ENCODE measurements around the gene FAM171A2. TPM values are rescaled to one million over a fixed set of nuclear protein-coding genes. Genes with fewer than 3 reads are reported as not detected.

The FAM171A2 gene
- total and polyA plus RNA-seq, 10 of the 15 experiments (the other 5 are each of a cell fraction or from before 2014, with no cell fraction given), result 0.08 to 1.7 (median 0.27) TPM; not detected in 2

DNA sequence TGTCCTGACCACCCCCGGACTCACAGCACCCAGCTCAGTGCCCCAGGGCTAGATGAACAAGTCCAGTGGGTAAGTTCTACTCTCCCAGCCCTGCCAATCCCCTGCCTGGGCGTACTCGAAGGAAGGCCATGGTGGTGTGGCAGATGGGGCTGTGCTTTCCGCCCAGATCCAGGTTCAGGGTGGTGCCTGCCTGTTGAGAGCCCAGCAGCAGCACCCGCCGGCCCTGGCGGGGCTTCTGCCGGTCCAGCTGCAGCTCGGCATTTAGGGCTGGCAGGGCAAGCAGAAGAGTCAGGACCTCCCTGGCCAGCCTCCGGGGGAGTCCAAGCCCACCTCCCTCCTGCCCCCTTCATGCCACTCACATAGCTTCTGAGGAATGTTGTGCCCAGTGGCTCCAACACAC lies 16.2 kb upstream of the FAM171A2 start:
- Histone ChIP-seq H3K9ac (ENCODE audit: control insufficient read depth, insufficient read depth, low read length) (no peak overlapping the region), H3K27ac (ENCODE audit: control insufficient read depth, insufficient read depth) (no peak overlapping the region), H3K4me2 (ENCODE audit: control insufficient read depth, insufficient read depth) (no peak overlapping the region), H3K9me3 (replicated peaks; ENCODE audit: control insufficient read depth, insufficient read depth, low read length) (no peaks in the 10 kb centered on the region), H3K36me3 (ENCODE audit: control insufficient read depth in 2 of 2, insufficient read depth in 2 of 2, low read length in 1 of 2) (no peaks in the 10 kb centered on the region), H2AFZ (ENCODE audit: control insufficient read depth, low read depth, low read length) (no peak overlapping the region), H4K20me1 (ENCODE audit: control insufficient read depth, insufficient read depth) (no peaks in the 10 kb centered on the region), H3K4me3 (no peak overlapping the region), H3K79me2 (ENCODE audit: control insufficient read depth, insufficient read depth, low read length) (no peaks in the 10 kb centered on the region), H3K4me1 (ENCODE audit: control insufficient read depth, insufficient read depth, low read length) (no peaks in the 10 kb centered on the region), H3K27me3 (replicated peaks in 1 of 2; ENCODE audit: control insufficient read depth in 2 of 2, insufficient read depth in 2 of 2, low read length in 1 of 2) (no peaks in the 10 kb centered on the region; a peak in 2 of 4 replicates)
- 35% methylated on average over 10 of the region's 10 CpGs for WGBS (ENCODE audit: insufficient coverage, insufficient replicate concordance, low lambda C conversion rate, missing lambda C conversion rate)
- no peak for DNase-seq (ENCODE audit: low read depth, low spot score)
- BruUV-seq (replicated peaks), result no TSS peak
- ChIA-PET SMC1A (ENCODE audit: uncharacterized antibody, unreplicated experiment) (no interaction called here), POLR2A (no interaction called here), CTCF (interaction anchor here (1.1 kb wide), 1 partner anchor 17 kb away, joined by 4 read pairs; the partner anchor contains the start of gene FAM171A2), RAD21 (ENCODE audit: unreplicated experiment) (no interaction called here)
- TF ChIP-seq MEF2B (IDR thresholded peaks at IDR 0.05; ENCODE audit: partially characterized antibody, poor library complexity, severe bottlenecking) (no peak), CEBPB (IDR thresholded peaks at IDR 0.05; ENCODE audit: borderline replicate concordance in 1 of 2, low read depth in 2 of 2, low read length in 2 of 2) (no peak), CHD4 (IDR thresholded peaks at IDR 0.05) (no peak), CHD2 (IDR thresholded peaks at IDR 0.05; ENCODE audit: borderline replicate concordance, low read depth, low read length) (no peak), NR2C2 (IDR thresholded peaks at IDR 0.05; ENCODE audit: borderline replicate concordance, control insufficient read depth, insufficient read length, low read depth) (no peak), ASH2L (IDR thresholded peaks at IDR 0.05; ENCODE audit: borderline replicate concordance, low read depth) (no peak), JUNB (IDR thresholded peaks at IDR 0.05) (no peak), CREM (IDR thresholded peaks at IDR 0.05; ENCODE audit: low read depth) (no peak), POLR2A (IDR thresholded peaks at IDR 0.05; ENCODE audit: low read depth, low read length) (no peak), RBBP5 (conservative IDR thresholded peaks at IDR 0.05) (no peak), JUND (IDR thresholded peaks at IDR 0.05; ENCODE audit: low read depth, low read length) (no peak), IKZF1 (conservative IDR thresholded peaks at IDR 0.05) (no peak), SRF (IDR thresholded peaks at IDR 0.05; ENCODE audit: low read depth in 2 of 2, low read length in 2 of 2) (no peak), SREBF2 (IDR thresholded peaks at IDR 0.05; ENCODE audit: low read length) (no peak)
- TF ChIP-seq, protein P1, sequence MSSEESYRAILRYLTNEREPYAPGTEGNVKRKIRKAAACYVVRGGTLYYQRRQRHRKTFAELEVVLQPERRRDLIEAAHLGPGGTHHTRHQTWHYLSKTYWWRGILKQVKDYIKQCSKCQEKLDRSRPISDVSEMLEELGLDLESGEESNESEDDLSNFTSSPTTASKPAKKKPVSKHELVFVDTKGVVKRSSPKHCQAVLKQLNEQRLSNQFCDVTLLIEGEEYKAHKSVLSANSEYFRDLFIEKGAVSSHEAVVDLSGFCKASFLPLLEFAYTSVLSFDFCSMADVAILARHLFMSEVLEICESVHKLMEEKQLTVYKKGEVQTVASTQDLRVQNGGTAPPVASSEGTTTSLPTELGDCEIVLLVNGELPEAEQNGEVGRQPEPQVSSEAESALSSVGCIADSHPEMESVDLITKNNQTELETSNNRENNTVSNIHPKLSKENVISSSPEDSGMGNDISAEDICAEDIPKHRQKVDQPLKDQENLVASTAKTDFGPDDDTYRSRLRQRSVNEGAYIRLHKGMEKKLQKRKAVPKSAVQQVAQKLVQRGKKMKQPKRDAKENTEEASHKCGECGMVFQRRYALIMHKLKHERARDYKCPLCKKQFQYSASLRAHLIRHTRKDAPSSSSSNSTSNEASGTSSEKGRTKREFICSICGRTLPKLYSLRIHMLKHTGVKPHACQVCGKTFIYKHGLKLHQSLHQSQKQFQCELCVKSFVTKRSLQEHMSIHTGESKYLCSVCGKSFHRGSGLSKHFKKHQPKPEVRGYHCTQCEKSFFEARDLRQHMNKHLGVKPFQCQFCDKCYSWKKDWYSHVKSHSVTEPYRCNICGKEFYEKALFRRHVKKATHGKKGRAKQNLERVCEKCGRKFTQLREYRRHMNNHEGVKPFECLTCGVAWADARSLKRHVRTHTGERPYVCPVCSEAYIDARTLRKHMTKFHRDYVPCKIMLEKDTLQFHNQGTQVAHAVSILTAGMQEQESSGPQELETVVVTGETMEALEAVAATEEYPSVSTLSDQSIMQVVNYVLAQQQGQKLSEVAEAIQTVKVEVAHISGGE (CRISPR knock-in tag; IDR thresholded peaks at IDR 0.05), result no peak
- TF ChIP-seq, protein P2, sequence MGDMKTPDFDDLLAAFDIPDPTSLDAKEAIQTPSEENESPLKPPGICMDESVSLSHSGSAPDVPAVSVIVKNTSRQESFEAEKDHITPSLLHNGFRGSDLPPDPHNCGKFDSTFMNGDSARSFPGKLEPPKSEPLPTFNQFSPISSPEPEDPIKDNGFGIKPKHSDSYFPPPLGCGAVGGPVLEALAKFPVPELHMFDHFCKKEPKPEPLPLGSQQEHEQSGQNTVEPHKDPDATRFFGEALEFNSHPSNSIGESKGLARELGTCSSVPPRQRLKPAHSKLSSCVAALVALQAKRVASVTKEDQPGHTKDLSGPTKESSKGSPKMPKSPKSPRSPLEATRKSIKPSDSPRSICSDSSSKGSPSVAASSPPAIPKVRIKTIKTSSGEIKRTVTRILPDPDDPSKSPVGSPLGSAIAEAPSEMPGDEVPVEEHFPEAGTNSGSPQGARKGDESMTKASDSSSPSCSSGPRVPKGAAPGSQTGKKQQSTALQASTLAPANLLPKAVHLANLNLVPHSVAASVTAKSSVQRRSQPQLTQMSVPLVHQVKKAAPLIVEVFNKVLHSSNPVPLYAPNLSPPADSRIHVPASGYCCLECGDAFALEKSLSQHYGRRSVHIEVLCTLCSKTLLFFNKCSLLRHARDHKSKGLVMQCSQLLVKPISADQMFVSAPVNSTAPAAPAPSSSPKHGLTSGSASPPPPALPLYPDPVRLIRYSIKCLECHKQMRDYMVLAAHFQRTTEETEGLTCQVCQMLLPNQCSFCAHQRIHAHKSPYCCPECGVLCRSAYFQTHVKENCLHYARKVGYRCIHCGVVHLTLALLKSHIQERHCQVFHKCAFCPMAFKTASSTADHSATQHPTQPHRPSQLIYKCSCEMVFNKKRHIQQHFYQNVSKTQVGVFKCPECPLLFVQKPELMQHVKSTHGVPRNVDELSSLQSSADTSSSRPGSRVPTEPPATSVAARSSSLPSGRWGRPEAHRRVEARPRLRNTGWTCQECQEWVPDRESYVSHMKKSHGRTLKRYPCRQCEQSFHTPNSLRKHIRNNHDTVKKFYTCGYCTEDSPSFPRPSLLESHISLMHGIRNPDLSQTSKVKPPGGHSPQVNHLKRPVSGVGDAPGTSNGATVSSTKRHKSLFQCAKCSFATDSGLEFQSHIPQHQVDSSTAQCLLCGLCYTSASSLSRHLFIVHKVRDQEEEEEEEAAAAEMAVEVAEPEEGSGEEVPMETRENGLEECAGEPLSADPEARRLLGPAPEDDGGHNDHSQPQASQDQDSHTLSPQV (IDR thresholded peaks at IDR 0.05), result no peak
- TF ChIP-seq, protein P3, sequence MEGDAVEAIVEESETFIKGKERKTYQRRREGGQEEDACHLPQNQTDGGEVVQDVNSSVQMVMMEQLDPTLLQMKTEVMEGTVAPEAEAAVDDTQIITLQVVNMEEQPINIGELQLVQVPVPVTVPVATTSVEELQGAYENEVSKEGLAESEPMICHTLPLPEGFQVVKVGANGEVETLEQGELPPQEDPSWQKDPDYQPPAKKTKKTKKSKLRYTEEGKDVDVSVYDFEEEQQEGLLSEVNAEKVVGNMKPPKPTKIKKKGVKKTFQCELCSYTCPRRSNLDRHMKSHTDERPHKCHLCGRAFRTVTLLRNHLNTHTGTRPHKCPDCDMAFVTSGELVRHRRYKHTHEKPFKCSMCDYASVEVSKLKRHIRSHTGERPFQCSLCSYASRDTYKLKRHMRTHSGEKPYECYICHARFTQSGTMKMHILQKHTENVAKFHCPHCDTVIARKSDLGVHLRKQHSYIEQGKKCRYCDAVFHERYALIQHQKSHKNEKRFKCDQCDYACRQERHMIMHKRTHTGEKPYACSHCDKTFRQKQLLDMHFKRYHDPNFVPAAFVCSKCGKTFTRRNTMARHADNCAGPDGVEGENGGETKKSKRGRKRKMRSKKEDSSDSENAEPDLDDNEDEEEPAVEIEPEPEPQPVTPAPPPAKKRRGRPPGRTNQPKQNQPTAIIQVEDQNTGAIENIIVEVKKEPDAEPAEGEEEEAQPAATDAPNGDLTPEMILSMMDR (IDR thresholded peaks at IDR 0.05 in 2 of 3, conservative IDR thresholded peaks at IDR 0.05 in 1 of 3; ENCODE audit: control insufficient read depth in 2 of 3, extremely low read depth in 1 of 3, insufficient read depth in 1 of 3, low read depth in 3 of 3, low read length in 3 of 3), result no peak
- FAIRE-seq, result no peak
- ATAC-seq, result no peak
- intact Hi-C loops (cut with micrococcal nuclease; ENCODE audit: unreplicated experiment) (no loop called here), in situ Hi-C loops (cut with MboI) (no loop called here)
